K562 (cell line): ENCODE measurements around the gene FKBP2. TPM values are rescaled to one million over a fixed set of nuclear protein-coding genes. Genes with fewer than 3 reads are reported as not detected.

ENCODE experiments used
- CBX3 ChIP-seq, 2 experiments: IDR thresholded peaks; 1 replicate in 1 of 2; 2 replicates in 1 of 2; pipeline ENCODE4 v1.6.1; 2012; ENCODE audit warnings: inconsistent platforms in 2 of 2, low read length in 2 of 2, borderline replicate concordance in 1 of 2, control low read depth in 1 of 2
- HDAC8 ChIP-seq: fragments of 450-650 bp; IDR thresholded peaks from 2 replicates; pipeline ENCODE4 v1.6.1; 2016; ENCODE audit warnings: mild to moderate bottlenecking, missing genetic modification characterization, moderate library complexity, missing compliant biosample characterization
- PCBP1 ChIP-seq: fragments of 200-400 bp; formaldehyde crosslinking; IDR thresholded peaks from 2 replicates; pipeline ENCODE4 v1.6.1; 2018; ENCODE audit warnings: mild to moderate bottlenecking, low read depth, low read length; ENCODE audit not compliant: poor library complexity, severe bottlenecking
- TCFL5 ChIP-seq: fragments of 250-450 bp; sonication (Bioruptor Pico); conservative IDR thresholded peaks from 2 replicates; pipeline ENCODE4 v1.6.1; 2021; ENCODE audit warnings: mild to moderate bottlenecking, moderate library complexity, matching md5 sums
- ZNF143 ChIP-seq: sonication (generic); formaldehyde crosslinking; IDR thresholded peaks from 2 replicates; pipeline ENCODE4 v1.9.0; 2022; ENCODE audit warnings: mild to moderate bottlenecking, missing genetic modification reagents
- ZNF263 ChIP-seq: sonication (generic); formaldehyde crosslinking; IDR thresholded peaks from 2 replicates; pipeline ENCODE4 v1.8.0; 2022; ENCODE audit warnings: mild to moderate bottlenecking, missing genetic modification reagents, borderline replicate concordance
- ZNF431 ChIP-seq: sonication (generic); formaldehyde crosslinking; IDR thresholded peaks from 2 replicates; pipeline ENCODE4 v1.8.0; 2022; ENCODE audit warnings: mild to moderate bottlenecking, missing genetic modification reagents
- ZNF507 ChIP-seq: conservative IDR thresholded peaks from 2 replicates; pipeline ENCODE4 v1.6.1; 2017; ENCODE audit warnings: missing genetic modification characterization, missing compliant biosample characterization
- ZNF561 ChIP-seq: fragments of 450-650 bp; formaldehyde crosslinking; conservative IDR thresholded peaks from 2 replicates; pipeline ENCODE4 v1.4.0; 2020; ENCODE audit warnings: mild to moderate bottlenecking, moderate library complexity
- ZNF79 ChIP-seq: fragments of 250-450 bp; sonication (Bioruptor Pico); IDR thresholded peaks from 2 replicates; pipeline ENCODE4 v1.4.0; 2020; ENCODE audit warnings: low read depth, mild to moderate bottlenecking, moderate library complexity
- polyA plus RNA-seq, 8 experiments: library from polyadenylated mRNA; depleted of rRNA in 4 of 8; stranded (reverse) in 5 of 8; unstranded in 3 of 8; fragments of >200 nt; fragmentation: Nextera tagmentation in 2 of 8; fragmentation: Illumina TruSeq in 1 of 8; extraction: Ambion mirVana in 2 of 8; extraction: Trizol in 1 of 8; gene quantifications; 2 replicates each; pipeline versions ENCODE4 v1.2.1 to v1.2.3, GENCODE V29; 2011 to 2014; ENCODE audit warnings: inconsistent platforms in 1 of 8, missing spikeins in 1 of 8
- total RNA-seq, 7 experiments: library from RNA; depleted of rRNA in 6 of 7; stranded (reverse); fragments of >200 nt in 6 of 7; fragmentation: Illumina TruSeq in 2 of 7; extraction: Trizol in 2 of 7; gene quantifications; 2 replicates each; pipeline versions ENCODE4 v1.2.1 to v1.2.3, GENCODE V29; 2011 to 2021; ENCODE audit warnings: low replicate concordance in 1 of 7
- TF ChIP-seq, protein P1 (sequence below), 2 experiments: IDR thresholded peaks; 2 replicates each; pipeline ENCODE4 v1.6.1; 2011; ENCODE audit warnings: borderline replicate concordance in 1 of 2, control low read depth in 1 of 2, low read depth in 1 of 2, low read length in 1 of 2, mild to moderate bottlenecking in 1 of 2, mixed read lengths in 1 of 2, moderate library complexity in 1 of 2; ENCODE audit not compliant: insufficient read depth in 1 of 2, insufficient read length in 1 of 2, poor library complexity in 1 of 2, severe bottlenecking in 1 of 2; ENCODE audit errors: extremely low read depth in 1 of 2
- TF ChIP-seq, protein P2 (sequence below), 3 experiments: fragments of 200-800 bp in 1 of 3; sonication (Bioruptor generic) in 1 of 3; sonication (generic) in 1 of 3; formaldehyde crosslinking in 1 of 3; IDR thresholded peaks; 2 replicates each; pipeline versions ENCODE4 v1.6.1 to v1.8.0; 2016 to 2022; ENCODE audit warnings: mild to moderate bottlenecking in 2 of 3, missing compliant biosample characterization in 2 of 3, missing genetic modification characterization in 2 of 3, missing genetic modification reagents in 1 of 3
- TF ChIP-seq, protein P3 (sequence below): fragments of 250-450 bp; sonication (Bioruptor Pico); IDR thresholded peaks from 2 replicates; pipeline ENCODE4 v1.8.0; 2022; ENCODE audit warnings: moderate library complexity, mild to moderate bottlenecking, inconsistent platforms
- TF ChIP-seq, protein P4 (sequence below): sonication (generic); formaldehyde crosslinking; IDR thresholded peaks from 2 replicates; pipeline ENCODE4 v1.8.1; 2022; ENCODE audit warnings: missing genetic modification reagents

FKBP2 gene
- total and polyA plus RNA-seq, 9 of the 15 experiments (the other 6 are each of a cell fraction or from before 2014, with no cell fraction given) = 3.5 to 151 (median 58.1) TPM

- TF ChIP-seq, protein P1, sequence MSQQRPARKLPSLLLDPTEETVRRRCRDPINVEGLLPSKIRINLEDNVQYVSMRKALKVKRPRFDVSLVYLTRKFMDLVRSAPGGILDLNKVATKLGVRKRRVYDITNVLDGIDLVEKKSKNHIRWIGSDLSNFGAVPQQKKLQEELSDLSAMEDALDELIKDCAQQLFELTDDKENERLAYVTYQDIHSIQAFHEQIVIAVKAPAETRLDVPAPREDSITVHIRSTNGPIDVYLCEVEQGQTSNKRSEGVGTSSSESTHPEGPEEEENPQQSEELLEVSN (IDR thresholded peaks at IDR 0.05; ENCODE audit: borderline replicate concordance in 1 of 2, extremely low read depth in 1 of 2, insufficient read depth in 1 of 2, insufficient read length in 1 of 2, low read depth in 1 of 2, low read length in 1 of 2, poor library complexity in 1 of 2, severe bottlenecking in 1 of 2) = peak; percentile 27 to 66
- no peak for TF ChIP-seq ZNF431
- no peak for TF ChIP-seq ZNF79
- TF ChIP-seq CBX3 (IDR thresholded peaks at IDR 0.05; ENCODE audit: borderline replicate concordance in 1 of 2, low read length in 2 of 2) = no peak
- TF ChIP-seq, protein P2, sequence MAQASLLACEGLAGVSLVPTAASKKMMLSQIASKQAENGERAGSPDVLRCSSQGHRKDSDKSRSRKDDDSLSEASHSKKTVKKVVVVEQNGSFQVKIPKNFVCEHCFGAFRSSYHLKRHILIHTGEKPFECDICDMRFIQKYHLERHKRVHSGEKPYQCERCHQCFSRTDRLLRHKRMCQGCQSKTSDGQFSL (CRISPR knock-in tag; IDR thresholded peaks at IDR 0.05) = no peak
- TF ChIP-seq, protein P2 (tag; IDR thresholded peaks at IDR 0.05) = no peak
- TF ChIP-seq ZNF143 (CRISPR knock-in tag) = no peak
- no peak for TF ChIP-seq HDAC8 (tag)
- TF ChIP-seq, protein P3, sequence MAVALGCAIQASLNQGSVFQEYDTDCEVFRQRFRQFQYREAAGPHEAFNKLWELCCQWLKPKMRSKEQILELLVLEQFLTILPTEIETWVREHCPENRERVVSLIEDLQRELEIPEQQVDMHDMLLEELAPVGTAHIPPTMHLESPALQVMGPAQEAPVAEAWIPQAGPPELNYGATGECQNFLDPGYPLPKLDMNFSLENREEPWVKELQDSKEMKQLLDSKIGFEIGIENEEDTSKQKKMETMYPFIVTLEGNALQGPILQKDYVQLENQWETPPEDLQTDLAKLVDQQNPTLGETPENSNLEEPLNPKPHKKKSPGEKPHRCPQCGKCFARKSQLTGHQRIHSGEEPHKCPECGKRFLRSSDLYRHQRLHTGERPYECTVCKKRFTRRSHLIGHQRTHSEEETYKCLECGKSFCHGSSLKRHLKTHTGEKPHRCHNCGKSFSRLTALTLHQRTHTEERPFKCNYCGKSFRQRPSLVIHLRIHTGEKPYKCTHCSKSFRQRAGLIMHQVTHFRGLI (CRISPR knock-in tag) = no peak
- TF ChIP-seq ZNF507 (tag) = no peak
- TF ChIP-seq, protein P4, sequence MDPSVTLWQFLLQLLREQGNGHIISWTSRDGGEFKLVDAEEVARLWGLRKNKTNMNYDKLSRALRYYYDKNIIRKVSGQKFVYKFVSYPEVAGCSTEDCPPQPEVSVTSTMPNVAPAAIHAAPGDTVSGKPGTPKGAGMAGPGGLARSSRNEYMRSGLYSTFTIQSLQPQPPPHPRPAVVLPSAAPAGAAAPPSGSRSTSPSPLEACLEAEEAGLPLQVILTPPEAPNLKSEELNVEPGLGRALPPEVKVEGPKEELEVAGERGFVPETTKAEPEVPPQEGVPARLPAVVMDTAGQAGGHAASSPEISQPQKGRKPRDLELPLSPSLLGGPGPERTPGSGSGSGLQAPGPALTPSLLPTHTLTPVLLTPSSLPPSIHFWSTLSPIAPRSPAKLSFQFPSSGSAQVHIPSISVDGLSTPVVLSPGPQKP = no peak
- TF ChIP-seq PCBP1 = no peak
- no peak for TF ChIP-seq ZNF263 (CRISPR knock-in tag)
- TF ChIP-seq TCFL5 = no peak
- TF ChIP-seq ZNF561 (CRISPR knock-in tag) = no peak
Observed at GRCh38 chr11:64284048-64284961, 43.4 kb downstream of the FKBP2 start, which contains the start of gene BAD (continued).
